D341Med (cell line): ENCODE data around the gene ARG2.
"Not testable (repeated sequence)": the region's sequence is repeated elsewhere in the genome, so short reads cannot be mapped to it uniquely, and the experiment has no call there.

ENCODE experiments used
- DNase-seq: peaks from one replicate; pipeline ENCODE4 v3.0.0; 2012; ENCODE audit warnings: low spot score

Gene ARG2

DNA sequence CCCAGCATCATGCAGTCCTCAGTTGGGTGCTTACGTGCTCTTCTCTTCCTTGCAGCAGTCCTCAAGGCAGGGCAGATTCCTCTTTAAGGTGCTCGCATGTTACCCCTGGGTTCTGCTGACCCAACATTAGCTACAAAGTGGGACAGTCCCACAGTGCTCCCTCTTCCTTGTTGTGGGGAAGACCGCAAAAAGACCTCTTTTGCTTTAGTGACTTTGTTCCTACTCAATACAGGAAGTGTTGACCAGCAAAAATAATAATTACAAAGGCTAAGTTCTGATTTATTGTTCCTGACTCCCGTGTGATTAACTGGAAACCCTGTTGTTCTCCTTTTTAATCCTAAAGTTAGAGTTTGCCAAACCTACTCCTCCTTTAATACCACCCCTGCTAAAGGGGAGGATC is 33.4 kb upstream of the ARG2 start:
- no peak for DNase-seq

DNA sequence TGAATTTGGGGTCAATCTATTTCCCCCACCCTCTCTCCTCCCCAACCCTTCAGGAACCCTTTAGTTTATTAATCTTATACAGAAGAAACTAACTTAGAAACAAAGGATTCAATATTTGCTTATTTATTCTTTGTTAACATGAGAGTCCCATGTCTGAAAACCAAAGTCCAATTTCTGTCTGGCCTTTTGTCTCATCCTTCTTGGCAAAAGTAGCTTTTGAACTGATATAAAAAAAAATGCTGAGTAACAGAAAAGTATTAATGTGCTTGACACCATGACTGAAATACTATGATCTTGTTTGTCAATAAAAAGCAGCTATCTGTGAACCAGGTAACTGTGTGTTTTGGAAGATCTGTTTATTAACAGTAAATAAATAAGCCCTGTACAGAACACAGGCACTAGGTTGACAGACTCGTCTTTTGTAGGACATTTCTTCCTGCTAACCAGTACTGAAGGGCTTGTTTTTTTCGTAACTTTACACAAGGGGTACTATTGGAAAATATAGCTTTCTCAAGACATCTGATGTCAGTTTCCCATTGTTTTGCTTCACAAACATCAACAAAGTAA is 30.4 kb upstream of the ARG2 start:
- no peak for DNase-seq

DNA sequence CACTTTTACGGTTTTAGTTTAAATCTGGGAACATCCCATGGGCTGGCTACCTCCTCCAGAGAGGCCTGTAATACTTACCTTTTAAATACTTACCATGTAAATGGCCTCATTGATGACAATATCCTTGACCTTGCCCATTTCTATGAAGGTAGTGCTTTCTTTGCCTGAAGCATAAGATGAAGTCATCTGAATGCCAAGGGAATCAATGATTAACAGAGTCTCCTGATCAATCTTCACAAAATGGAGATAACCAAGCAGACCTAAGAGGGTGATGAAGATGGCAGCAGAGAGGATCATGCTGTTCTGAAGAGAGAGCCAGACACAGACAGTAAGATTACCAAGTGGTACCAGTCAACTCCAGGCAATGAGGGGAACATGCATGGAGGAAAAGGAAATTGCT is 26.1 kb upstream of the ARG2 start:
- DNase-seq = not testable (repeated sequence)

DNA sequence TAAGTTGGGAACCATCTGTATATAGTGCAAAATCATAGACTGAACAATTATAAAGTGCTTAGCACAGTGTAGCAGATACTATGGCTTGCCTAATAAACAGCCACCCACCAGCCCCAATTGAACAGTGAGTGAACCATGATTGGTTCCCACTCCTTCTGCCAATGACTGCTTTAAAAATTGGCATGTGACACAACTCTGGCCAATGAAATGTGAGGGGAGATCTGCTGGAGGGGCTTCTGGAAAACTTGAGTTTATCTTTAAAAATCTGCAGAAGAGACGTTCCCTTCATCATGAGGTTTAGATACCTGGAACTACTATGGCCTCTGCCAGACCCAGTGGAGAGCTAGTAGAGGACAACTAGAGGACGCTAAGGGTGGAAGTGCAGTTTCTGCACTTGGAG is 24.3 kb upstream of the ARG2 start:
- no peak for DNase-seq

DNA sequence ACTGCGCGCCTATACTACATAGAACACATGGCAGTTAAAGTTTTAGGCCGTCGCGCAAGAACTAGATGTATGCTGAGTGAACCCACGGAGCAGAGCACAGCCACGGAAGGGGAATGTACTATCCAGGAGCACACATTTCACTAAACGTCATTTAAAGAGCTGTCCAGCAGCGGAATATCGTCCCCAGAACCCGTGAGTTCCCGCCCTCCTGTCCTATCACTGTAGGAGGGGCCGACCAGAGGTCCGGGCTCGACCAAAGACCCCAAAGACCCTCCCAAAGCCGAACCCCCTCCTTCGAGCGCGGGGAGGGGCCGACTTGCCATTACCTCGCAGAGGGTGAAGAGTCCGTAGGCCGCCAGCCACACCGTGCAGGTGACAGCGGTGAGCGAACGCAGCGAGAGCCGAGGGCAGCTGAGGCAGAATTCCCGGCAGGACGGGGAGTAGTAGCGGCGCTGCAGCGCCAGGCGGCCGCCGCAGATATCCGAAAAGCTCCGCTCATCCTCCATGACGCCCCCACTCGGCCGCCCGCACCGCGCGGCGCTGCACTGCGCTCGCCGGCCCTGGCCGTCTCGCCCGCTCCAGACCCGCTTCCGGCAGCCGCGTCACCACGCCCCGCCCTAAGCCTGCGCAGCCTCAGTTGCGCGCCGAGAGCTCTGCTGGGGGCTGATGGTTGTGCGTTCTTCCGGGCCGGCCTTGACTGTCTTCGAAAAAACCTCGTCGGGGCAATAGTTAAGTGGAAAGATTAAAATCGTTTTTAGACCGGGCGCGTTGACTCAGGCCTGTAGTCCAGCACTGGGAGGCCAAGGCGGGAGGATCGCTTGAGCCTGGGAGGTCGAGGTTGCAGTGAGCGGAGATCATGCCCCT is 19.8 kb upstream of the ARG2 start, which contains the start of gene PIGH:
TSS of gene PIGH (minus strand) at position 571 of the 864 bp plus-strand sequence. CDS start at position 506, 65 bp downstream.
- DNase-seq = peak; percentile 98

DNA sequence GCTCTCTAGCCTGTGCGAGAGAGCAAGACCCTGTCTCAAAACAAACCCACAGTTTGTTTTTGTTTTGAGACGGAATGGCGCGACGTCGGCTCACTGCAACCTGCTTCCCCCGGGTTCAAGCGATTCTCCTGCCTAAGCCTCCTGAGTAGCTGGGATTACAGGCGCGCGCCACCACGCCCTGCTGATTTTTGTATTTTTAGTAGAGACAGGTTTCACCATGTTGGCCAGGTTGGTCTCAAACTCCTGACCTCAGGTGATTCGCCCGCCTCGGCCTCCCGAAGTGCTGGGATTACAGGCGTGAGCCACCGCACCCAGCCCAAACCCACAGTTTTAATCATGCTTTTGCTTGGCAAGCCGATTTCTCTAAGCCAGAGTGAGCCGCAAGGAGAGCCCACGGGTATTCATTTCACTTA is 19.2 kb upstream of the ARG2 start:
- not testable (repeated sequence) for DNase-seq

DNA sequence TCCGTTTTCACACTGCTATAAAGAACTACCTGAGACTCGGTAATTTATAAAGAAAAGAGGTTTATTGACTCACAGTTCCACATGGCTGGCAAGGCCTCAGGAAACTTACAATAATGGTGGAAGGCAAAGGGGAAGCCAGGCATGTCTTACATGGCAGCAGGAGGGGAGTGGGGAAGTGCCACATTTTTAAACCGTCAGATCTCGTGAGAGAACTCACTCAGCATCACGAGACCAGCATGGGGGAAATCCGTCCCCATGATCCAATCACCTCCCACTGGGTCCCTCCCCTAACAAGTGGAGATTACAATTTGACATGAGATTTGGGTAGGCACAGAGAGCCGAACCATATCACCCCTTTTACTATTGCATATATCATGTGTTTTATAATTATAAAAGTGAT is 17.6 kb upstream of the ARG2 start:
- DNase-seq = no peak

DNA sequence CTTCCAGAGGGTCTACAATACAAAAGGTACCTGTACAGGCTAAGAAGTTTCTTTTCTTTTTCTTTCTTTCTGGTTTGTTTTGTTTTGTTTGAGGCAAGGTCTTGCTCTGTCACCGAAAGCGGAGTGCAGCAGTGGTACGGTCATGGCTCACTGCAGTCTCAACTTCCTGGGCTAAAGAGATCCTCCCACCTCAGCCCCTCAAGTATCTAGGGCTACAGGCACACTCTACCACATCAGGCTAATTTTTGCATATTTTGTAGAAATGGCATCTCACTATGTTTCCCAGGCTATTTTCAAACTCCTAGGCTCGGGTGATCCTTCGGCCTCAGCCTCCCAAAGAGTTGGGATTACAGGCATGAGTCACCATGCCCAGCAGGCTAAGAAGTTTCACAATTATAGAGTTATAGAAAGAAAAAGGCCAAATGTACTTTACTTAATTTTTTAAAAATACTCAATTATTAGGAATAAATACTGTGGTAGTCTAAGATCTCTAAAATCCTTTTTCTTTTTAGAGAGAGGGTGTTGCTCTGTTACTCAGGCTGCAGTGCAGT is 16.6 kb upstream of the ARG2 start:
- no peak for DNase-seq

DNA sequence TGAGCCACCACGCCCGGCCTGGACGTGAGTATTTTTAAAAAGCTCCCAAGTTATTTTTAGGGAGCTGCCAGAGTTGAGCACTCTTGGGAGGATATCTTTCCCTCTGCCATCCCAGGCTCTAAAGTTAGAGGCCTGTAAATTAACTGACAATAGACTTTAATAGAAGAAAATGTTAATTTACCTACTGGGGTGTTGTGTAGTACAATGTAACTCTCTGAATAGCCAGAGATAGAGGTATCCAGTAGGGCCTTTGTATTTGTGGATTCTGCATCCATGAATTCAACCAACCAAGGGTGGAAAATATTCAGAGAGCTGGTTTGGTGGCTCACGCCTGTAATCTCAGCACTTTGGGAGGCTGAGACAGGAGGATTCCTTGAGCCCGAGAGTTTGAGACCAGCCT is 12.1 kb upstream of the ARG2 start:
- no peak for DNase-seq

DNA sequence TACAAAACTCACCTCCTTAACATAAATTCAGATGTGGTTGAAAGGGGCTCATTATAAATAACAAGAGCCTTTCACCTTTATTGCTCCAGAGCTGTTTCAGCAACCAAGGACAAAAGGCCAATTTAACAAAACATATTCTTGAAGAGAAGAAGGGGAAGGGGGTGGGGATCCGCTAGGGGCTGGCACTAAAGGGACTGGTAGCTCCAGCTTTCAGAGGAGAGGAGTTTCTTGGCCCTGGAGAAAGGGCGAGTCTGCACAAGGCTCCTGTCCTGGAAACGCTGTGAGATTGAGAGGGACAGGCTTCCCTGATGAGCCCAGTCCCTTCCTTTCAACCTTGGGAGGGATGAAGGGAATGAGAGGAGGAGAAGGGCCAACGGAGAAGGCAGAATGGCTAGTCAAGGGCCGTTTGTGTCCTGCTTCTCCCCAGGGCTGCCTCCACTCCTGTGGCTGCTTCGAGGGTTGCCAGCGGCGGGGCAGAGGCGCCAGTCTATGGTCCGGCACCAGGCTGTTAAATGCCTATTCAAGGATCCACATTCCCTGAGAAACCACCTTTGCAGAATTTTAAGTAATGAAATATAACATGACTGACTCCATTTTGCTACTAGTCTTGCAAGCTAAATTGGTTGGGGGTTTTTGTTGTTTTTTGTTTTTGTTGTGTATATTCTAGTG is 9.9 kb upstream of the ARG2 start:
- no peak for DNase-seq

DNA sequence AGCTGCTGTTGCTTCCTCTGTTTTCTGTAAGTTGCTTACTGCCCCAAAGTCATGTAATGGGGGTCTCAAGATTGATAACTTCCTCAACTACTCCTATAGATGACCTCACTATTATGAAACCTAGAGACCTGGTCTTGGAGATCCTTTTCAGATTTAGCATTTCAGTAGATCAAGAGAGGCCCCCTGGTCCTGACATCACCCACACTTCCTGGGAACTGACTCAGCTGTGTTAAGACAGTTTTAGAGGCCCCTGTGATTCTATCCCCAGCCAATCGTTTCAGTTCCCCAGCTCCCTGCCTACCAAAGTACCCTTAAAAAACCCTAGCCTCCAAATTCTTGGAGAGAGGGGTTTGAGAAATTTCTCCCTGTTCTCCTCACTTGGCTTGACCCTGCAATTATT is 9.2 kb upstream of the ARG2 start:
- no peak for DNase-seq

DNA sequence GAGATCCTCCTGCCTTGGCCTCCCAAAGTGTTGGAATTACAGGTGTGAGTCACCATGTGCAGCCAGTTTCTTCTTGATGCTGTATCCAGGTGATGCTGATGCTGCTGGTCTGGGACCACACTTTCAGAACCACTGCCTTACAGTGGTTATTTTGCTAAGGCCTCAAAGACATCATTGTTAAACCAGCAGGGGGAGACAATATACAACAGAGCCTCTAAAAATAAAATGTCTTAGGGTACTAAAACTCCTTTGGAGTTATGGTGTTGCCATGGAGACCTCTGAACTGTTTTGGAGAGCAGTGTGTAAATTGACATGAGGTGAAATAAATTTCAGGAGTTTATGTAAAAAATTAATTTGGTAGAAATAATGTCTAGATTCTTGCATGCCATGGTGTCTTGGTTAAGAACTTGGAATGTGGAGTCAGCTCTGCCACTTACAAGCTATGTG is 1.1 kb upstream of the ARG2 start:
- peak; percentile 52 for DNase-seq

DNA sequence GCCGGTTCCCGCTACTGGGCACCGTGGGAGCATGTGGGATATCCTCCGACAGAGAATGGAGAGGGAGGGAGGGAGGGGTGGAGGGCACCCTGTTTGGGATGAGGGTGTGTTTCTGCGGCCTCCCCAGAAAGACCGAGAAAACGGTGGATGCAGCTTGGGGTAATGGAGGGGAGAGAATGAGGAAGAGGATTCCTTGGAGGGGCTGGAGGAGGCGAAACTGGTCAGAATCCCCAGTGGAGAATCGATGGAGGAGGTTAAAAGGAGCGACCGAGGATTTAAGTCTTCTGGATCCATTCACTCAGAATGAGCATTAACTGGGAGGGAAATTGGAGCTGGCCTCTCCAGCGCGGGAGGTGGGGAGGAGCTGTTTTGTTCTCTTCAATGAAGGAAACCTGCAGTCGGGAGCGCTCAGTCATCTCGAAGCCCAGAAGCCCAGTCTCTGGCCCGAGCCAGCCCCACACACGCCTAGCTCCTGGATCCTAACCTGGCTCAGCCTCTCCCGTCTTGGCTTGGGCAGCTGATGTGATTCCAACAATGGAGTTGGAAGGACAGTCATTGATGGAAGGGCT is 581 bp downstream of the ARG2 start:
- peak; percentile 45 for DNase-seq

DNA sequence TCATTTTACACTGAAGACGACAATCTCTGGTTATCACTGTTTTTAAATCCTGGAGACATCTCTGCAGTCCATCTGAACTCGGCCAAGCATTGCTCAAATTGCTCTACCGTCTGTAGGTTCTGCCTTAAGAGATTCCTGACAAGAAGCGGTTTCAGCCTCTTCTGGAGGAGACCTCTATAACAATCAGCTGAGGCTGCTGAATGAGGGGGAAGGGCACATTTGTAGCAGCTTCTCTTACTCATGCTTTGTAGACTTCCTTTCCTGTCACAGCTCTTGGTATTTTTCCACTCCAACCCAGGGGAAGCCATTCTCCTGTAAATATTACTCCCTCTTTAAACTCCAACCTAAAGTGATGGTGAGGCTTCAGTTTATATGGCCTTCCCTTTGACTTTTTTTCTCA is 3.0 kb downstream of the ARG2 start:
- no peak for DNase-seq

DNA sequence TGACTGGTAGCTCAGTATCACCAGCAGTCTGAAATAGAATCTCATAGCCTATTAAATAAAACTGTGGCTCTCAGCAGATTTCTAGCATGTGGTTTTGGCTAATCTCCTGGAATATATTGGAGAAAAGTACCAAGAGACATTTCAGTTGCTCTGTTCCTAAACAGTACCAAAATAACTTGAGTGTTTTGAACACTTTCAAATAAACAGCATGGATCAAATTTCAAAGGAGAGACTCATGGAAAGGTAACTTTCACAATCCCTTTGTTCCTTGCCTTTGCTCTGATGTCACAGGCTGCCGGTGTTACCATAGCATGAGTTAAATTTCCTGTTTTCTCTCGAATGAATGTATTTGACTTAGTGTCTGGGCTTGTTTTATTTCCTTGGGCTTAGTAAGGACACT is 3.4 kb downstream of the ARG2 start:
- no peak for DNase-seq

DNA sequence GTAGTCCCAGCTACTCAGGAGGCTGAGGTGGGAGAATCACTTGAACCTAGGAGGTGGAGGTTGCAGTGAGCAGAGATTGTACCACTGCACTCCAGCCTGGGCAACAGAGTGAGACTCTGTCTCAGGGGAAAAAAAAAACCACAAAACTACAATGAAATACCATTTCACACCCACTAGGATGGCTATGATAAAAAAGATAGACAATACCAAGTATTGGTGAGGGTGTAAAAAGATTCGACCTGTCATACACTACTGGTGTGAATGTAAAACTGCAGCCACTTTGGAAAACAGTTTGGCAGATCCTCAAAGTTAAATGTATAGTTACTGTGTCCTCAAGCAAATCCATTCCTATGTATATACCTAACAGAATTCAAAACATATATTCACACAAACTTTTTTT is 6.4 kb downstream of the ARG2 start:
- DNase-seq = not testable (repeated sequence)

DNA sequence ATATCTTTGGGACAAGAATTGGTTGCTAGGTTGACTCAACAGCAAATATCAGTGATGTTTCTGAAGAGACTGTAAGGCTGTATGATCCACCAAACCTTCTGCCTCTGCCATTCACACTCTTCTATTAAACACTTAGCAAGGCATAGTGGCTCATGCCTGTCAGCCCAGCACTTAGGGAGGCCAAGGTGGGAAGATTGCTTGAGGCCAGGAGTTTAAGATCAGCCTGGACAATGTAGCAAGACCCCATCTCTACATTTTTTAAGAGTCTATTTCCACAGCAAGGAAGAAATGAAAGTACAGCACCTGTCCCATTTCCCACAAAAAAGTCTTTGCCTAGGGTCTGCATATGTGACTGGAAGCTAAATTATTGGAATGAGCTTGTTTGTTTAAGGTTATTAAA is 7.8 kb downstream of the ARG2 start:
- no peak for DNase-seq

DNA sequence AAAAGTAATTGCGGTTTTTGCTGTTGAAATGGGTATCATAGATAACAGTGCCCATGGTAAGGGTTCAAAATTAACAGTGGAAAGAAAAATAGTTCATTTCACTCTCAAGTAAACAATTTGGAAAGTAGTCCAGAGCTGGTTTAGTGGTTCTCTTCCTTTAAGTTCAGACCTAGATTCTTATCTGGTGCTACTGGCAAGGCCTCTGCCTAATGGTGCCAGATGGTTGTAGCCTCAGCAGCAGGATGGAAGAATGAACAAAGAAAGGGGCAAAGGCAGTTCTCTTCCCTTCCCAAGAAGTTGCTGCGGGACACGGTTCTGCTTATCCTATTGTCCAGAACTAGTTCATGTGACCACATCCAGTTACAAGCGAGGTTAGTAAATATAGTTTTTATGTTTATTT is 10.5 kb downstream of the ARG2 start:
- no peak for DNase-seq

DNA sequence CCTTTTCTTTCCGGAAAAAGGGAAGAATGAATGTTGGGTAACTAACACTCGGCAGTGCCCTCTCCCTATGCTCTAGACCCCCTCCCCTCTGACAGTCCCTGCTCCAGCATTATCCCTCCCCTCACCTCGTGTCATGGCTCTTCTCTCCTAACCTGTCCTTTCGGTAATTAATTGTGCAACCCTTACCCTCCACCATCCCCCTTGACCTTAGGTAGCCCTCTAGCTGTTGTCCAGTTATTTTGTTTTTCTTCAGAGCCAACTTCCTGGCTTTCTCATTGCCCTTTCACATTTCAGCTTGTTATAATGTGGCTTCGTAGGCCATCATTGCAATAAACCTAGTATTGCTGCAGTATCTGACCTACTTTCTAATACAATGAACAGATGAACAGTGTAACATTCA is 11.2 kb downstream of the ARG2 start:
- DNase-seq = no peak

DNA sequence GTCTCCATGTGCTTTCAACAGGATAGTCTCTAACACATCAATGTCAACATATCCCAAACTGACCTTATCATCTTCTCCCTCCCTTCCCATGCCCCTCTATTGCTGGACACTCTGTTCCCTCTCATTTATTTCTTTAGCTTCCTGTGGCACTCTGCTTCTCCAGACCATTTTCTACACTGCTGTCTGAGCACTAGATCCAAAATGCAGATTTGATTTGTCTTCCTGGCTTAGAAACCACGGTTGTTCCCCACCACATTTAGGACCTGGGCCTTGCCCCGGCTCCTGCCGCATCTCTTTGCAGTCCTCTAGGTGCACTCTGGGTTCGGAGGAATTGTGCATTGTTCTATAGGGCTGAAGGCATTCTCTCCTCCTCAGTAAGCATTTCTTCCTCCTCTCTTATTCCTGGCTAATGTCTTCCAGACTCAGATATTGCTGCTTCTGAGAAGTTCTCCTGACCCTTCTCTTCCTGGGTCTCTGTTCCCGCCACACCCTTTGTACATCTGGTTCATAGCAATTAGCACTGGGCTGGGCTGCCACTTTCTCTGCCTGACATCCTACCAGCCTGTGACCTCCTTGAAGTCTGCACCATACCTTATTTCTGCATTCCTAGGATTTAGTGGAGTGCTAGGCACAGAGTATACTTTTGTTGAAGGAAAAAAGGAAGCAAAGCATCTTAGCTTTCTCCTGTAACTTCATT is 13.9 kb downstream of the ARG2 start:
- no peak for DNase-seq

DNA sequence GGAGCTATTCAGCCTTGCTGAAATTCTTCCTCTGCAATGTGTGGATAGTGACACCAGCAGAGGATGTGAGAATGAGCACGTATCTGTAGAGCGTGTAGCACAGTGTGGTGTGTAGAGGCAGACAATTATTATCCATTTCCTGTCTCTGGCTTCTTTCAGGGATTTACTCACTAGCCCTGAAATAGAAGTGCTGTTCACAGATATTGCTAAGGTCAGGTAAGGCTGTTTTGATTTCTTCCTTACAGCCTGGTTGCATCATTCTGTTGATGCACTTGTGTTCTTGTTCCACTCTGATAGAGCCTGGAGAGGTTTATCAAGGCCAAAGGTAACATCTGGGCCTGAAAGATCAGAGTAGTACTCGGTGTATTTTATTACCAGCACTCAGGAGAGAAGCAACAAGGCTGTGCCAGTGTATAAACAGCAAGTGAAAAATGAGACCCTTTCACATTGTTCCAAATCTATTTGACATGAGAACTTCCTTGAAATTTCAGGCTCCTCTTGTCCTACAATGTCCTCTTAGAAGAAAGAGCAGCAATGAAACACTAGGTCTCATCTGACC is 16.7 kb downstream of the ARG2 start:
- DNase-seq = no peak

DNA sequence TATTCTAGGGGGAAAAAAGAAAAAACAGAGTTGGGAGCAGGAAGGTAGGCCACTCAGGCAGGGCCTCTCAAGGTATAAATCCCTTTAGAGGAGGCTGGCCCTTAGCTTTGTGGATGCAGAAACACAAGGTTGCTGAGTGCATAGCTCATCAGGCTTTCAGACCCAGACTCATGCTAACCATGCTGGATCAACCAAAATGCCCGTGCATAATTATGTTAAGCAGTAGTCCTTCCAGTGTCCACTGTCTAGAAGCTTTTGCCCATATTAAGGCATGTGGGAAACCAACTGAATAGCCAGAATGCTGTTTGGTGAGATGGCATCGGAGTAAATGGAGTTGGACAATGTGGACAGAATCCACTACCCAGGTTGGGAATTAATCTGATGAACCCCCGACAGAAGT is 18.9 kb downstream of the ARG2 start:
- no peak for DNase-seq
